ENCODE measurements around the gene GLYATL1B. TPM values are rescaled to one million over a fixed set of nuclear protein-coding genes. Genes with fewer than 3 reads are reported as not detected.
"Not testable (repeated sequence)": the region's sequence is repeated elsewhere in the genome, so short reads cannot be mapped to it uniquely, and the experiment has no call there.

The GLYATL1B gene
- total and polyA plus RNA-seq, 10 of the 15 experiments (the other 5 are each of a cell fraction or from before 2014, with no cell fraction given) = 0.10 to 1.7 (median 0.24) TPM; not detected in 4

DNA sequence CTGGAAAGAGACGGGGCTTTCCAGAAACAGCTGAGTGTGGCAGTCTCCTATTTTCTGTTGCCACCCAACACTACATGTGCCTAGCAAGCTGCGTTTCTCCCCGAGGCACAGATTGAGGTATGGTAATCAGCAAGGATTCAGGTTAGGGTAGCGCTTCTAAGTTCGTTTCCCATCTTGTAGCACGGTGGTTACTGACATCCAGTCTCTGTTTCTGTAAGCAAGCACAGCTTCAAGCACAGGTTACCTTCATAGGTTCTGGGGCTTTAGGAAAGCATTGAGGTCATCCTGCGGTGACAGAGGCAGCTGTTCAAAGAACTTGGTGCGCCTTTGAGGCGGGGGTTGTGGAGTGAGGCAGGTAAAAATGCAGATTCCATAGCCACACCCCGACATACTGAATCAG, 21.6 kb downstream of the GLYATL1B start:
- H3K4me1 ChIP-seq (ENCODE audit: control insufficient read depth, insufficient read depth, low read length); H3K36me3 ChIP-seq (ENCODE audit: control insufficient read depth in 2 of 2, insufficient read depth in 2 of 2, low read length in 1 of 2); BruUV-seq (replicated peaks); DNase-seq (ENCODE audit: low read depth, low spot score); H3K27me3 ChIP-seq (replicated peaks in 1 of 2; ENCODE audit: control insufficient read depth in 2 of 2, insufficient read depth in 2 of 2, low read length in 1 of 2); H4K20me1 ChIP-seq (ENCODE audit: control insufficient read depth, insufficient read depth); H3K9me3 ChIP-seq (replicated peaks; ENCODE audit: control insufficient read depth, insufficient read depth, low read length): not testable (repeated sequence)
- H3K4me3 ChIP-seq = peak overlapping the region; percentile 79
- SMC1A ChIA-PET (ENCODE audit: uncharacterized antibody, unreplicated experiment) = interaction anchor here (0.6 to 5.9 kb wide), 15 partner anchors 10 to 502 kb away, joined by 3 to 32 read pairs (median 4); partner anchors contain the start of gene FAM111A
- RAD21 ChIA-PET (ENCODE audit: unreplicated experiment) = interaction anchor here (0.9 to 5.8 kb wide), 6 partner anchors 10 to 49 kb away, joined by 3 to 33 read pairs (median 6); partner anchors contain the start of gene FAM111A
- WGBS (ENCODE audit: insufficient coverage, insufficient replicate concordance, low lambda C conversion rate, missing lambda C conversion rate) = 0% methylated on average over 10 of the region's 10 CpGs
- peak overlapping the region; percentile 92 for H3K4me2 ChIP-seq (ENCODE audit: control insufficient read depth, insufficient read depth)
- H2AFZ ChIP-seq (ENCODE audit: control insufficient read depth, low read depth, low read length) = peak overlapping the region; percentile 67
- peaks cover 42% of the 10 kb centered on the region for H3K79me2 ChIP-seq (ENCODE audit: control insufficient read depth, insufficient read depth, low read length)
- peak; percentile 82 for FAIRE-seq
- intact Hi-C loops (cut with micrococcal nuclease; ENCODE audit: unreplicated experiment) = loop anchor here (1.0 to 10.0 kb wide), 5 partner anchors 27 to 529 kb away; partner anchors contain the start of genes FAM111A and ZFP91
- peak overlapping the region; percentile 89 for H3K27ac ChIP-seq (ENCODE audit: control insufficient read depth, insufficient read depth)
- peak overlapping the region; percentile 90 for H3K9ac ChIP-seq (ENCODE audit: control insufficient read depth, insufficient read depth, low read length)
- 0 out of 2 replicates have a peak, but pooled peaks have one; percentile 13 for TF ChIP-seq ATF7 (IDR thresholded peaks at IDR 0.05; ENCODE audit: low read depth)
- TF ChIP-seq CREM (IDR thresholded peaks at IDR 0.05; ENCODE audit: low read depth) = 0 out of 2 replicates have a peak, but pooled peaks have one; percentile 11
- peak; percentile 68 for TF ChIP-seq RUNX3 (IDR thresholded peaks at IDR 0.05; ENCODE audit: low read length)
- 0 out of 2 replicates have a peak, but pooled peaks have one; percentile 18 for TF ChIP-seq MXI1 (IDR thresholded peaks at IDR 0.05; ENCODE audit: low read depth, low read length)
- in situ Hi-C loops (cut with MboI) = loop anchor here (5.0 to 10.0 kb wide), 2 partner anchors 35 to 533 kb away; partner anchors contain the start of genes FAM111A, LPXN and ZFP91
- CTCF ChIA-PET = interaction anchor here (0.6 to 6.0 kb wide), 11 partner anchors 12 to 540 kb away, joined by 3 to 49 read pairs (median 13); partner anchors contain the start of gene FAM111A
- ATAC-seq = peak; percentile 60
- POLR2A ChIA-PET = interaction anchor here (0.7 to 4.2 kb wide), 6 partner anchors 10 to 532 kb away, joined by 3 to 20 read pairs (median 6); partner anchors contain the start of genes FAM111A and LPXN

DNA sequence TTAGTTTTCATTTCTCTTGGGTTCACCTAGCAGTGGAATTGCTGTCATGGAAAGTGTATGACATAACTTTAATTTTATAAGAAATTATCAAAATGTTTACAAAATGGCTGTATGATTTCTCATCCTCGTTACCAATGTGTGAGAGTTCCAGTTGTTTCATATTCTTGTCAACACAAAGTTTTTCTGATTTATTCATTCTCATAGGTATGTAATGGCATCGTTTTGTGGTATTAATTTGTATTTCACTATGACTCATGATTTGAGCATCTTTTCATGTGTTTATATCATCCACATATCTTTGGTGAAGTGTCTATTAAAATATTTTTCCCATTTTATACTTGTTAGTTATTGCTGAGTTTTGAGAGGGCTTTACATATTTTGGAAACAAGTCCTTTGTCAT, 26.4 kb downstream of the GLYATL1B start:
- SMC1A ChIA-PET (ENCODE audit: uncharacterized antibody, unreplicated experiment) = no interaction called here
- 48% methylated on average over 2 of the region's 2 CpGs for WGBS (ENCODE audit: insufficient coverage, insufficient replicate concordance, low lambda C conversion rate, missing lambda C conversion rate)
- Histone ChIP-seq H3K27ac (ENCODE audit: control insufficient read depth, insufficient read depth) (no peak overlapping the region), H3K4me1 (ENCODE audit: control insufficient read depth, insufficient read depth, low read length) (no peaks in the 10 kb centered on the region), H3K4me3 (no peak overlapping the region), H3K9ac (ENCODE audit: control insufficient read depth, insufficient read depth, low read length) (no peak overlapping the region), H3K79me2 (ENCODE audit: control insufficient read depth, insufficient read depth, low read length) (peaks cover 39% of the 10 kb centered on the region), H3K27me3 (replicated peaks in 1 of 2; ENCODE audit: control insufficient read depth in 2 of 2, insufficient read depth in 2 of 2, low read length in 1 of 2) (no peaks in the 10 kb centered on the region), H2AFZ (ENCODE audit: control insufficient read depth, low read depth, low read length) (no peak overlapping the region), H4K20me1 (ENCODE audit: control insufficient read depth, insufficient read depth) (no peaks in the 10 kb centered on the region), H3K36me3 (ENCODE audit: control insufficient read depth in 2 of 2, insufficient read depth in 2 of 2, low read length in 1 of 2) (peaks cover 11 to 15% of the 10 kb centered on the region in 2 experiments), H3K9me3 (replicated peaks; ENCODE audit: control insufficient read depth, insufficient read depth, low read length) (peaks cover 7% of the 10 kb centered on the region), H3K4me2 (ENCODE audit: control insufficient read depth, insufficient read depth) (no peak overlapping the region)
- FAIRE-seq (no peak), ATAC-seq (no peak), DNase-seq (ENCODE audit: low read depth, low spot score) (no peak)
- TF ChIP-seq GATAD2B (conservative IDR thresholded peaks at IDR 0.05; ENCODE audit: low read depth) (no peak), JUNB (IDR thresholded peaks at IDR 0.05) (0 out of 2 replicates have a peak, but pooled peaks have one; percentile 11)
- no TSS peak for BruUV-seq (replicated peaks)
- in situ Hi-C loops (cut with MboI) (no loop called here), intact Hi-C loops (cut with micrococcal nuclease; ENCODE audit: unreplicated experiment) (no loop called here)
- CTCF ChIA-PET = no interaction called here
- RAD21 ChIA-PET (ENCODE audit: unreplicated experiment) = no interaction called here
- POLR2A ChIA-PET = no interaction called here

Data from GM12878 (cell line).